ENCODE measurements around the gene CXCL12. TPM values are rescaled to one million over a fixed set of nuclear protein-coding genes. Genes with fewer than 3 reads are reported as not detected.

The CXCL12 gene
- total RNA-seq, 1 experiment from 2014 or later, result 0.47 TPM

GRCh38 chr10:44335330-44336021 lies 49.4 kb downstream of the CXCL12 start:
- POLR2A ChIA-PET (ENCODE audit: unreplicated experiment), result no interaction called here

GRCh38 chr10:44334621-44335184 lies 50.2 kb downstream of the CXCL12 start:
- intact Hi-C loops (cut with micrococcal nuclease), result no loop called here
- peaks cover 16% of the 10 kb centered on the region; the same call in 1 of the 2 replicates for H3K27me3 ChIP-seq (ENCODE audit: low read length)
- DNase-seq (peak; percentile 13), ATAC-seq (no peak)
- H3K9ac ChIP-seq (ENCODE audit: low read length), result no peak overlapping the region
- no peak overlapping the region for H2AFZ ChIP-seq (ENCODE audit: low read length)
- POLR2A ChIA-PET (ENCODE audit: unreplicated experiment), result no interaction called here
- no peaks in the 10 kb centered on the region for H3K4me1 ChIP-seq (ENCODE audit: insufficient read depth, low read length)
- H4K20me1 ChIP-seq (ENCODE audit: low read length), result no peaks in the 10 kb centered on the region
- BruUV-seq (replicated peaks), result no TSS peak
- no peaks in the 10 kb centered on the region for H3F3A ChIP-seq (ENCODE audit: low read length, unreplicated experiment)
- no peak overlapping the region for H3K27ac ChIP-seq (ENCODE audit: low read length)
- CTCF ChIA-PET, result no interaction called here
- TF ChIP-seq EZH2 (IDR thresholded peaks at IDR 0.05; ENCODE audit: low read length, unreplicated experiment) (no peak), CTCF (conservative IDR thresholded peaks at IDR 0.05; ENCODE audit: low read depth, low read length) (no peak)
- no peaks in the 10 kb centered on the region for H3K9me2 ChIP-seq (replicated peaks; ENCODE audit: low read length)
- no peaks in the 10 kb centered on the region for H3K79me2 ChIP-seq (ENCODE audit: low read length)
- no peaks in the 10 kb centered on the region for H3K36me3 ChIP-seq (ENCODE audit: low read depth, low read length)
- no peak overlapping the region for H3K4me2 ChIP-seq (ENCODE audit: low read length)
- H3K9me3 ChIP-seq (ENCODE audit: low read length), result no peaks in the 10 kb centered on the region
- no peak overlapping the region for H3K4me3 ChIP-seq (ENCODE audit: low read length)

More at GRCh38 chr10:44335330-44336021, 49.4 kb downstream of the CXCL12 start:
- Histone ChIP-seq H3K4me1 (ENCODE audit: insufficient read depth, low read length) (no peaks in the 10 kb centered on the region), H3K79me2 (ENCODE audit: low read length) (no peaks in the 10 kb centered on the region), H3K9me2 (replicated peaks; ENCODE audit: low read length) (no peaks in the 10 kb centered on the region), H3K9me3 (ENCODE audit: low read length) (no peaks in the 10 kb centered on the region), H3K27me3 (ENCODE audit: low read length) (peaks cover 16% of the 10 kb centered on the region; the same call in 1 of the 2 replicates), H3F3A (ENCODE audit: low read length, unreplicated experiment) (no peaks in the 10 kb centered on the region), H3K9ac (ENCODE audit: low read length) (no peak overlapping the region), H2AFZ (ENCODE audit: low read length) (no peak overlapping the region), H3K27ac (ENCODE audit: low read length) (no peak overlapping the region), H4K20me1 (ENCODE audit: low read length) (no peaks in the 10 kb centered on the region), H3K36me3 (ENCODE audit: low read depth, low read length) (no peaks in the 10 kb centered on the region), H3K4me3 (ENCODE audit: low read length) (no peak overlapping the region), H3K4me2 (ENCODE audit: low read length) (no peak overlapping the region)
- DNase-seq (no peak), ATAC-seq (no peak)
- no TSS peak for BruUV-seq (replicated peaks)
- TF ChIP-seq EZH2 (IDR thresholded peaks at IDR 0.05; ENCODE audit: low read length, unreplicated experiment), result no peak
- TF ChIP-seq EZH2phosphoT487 (IDR thresholded peaks at IDR 0.05; ENCODE audit: borderline replicate concordance, low read length), result no peak
- TF ChIP-seq CTCF (conservative IDR thresholded peaks at IDR 0.05; ENCODE audit: low read depth, low read length), result no peak
- CTCF ChIA-PET, result no interaction called here
- intact Hi-C loops (cut with micrococcal nuclease), result no loop called here

- Histone ChIP-seq H3K4me1 (ENCODE audit: insufficient read depth, low read length) (no peaks in the 10 kb centered on the region), H3K4me2 (ENCODE audit: low read length) (no peak overlapping the region), H3K27me3 (ENCODE audit: low read length) (peaks cover 16% of the 10 kb centered on the region; the same call in 1 of the 2 replicates), H3K4me3 (ENCODE audit: low read length) (no peak overlapping the region), H3K79me2 (ENCODE audit: low read length) (no peaks in the 10 kb centered on the region), H3K9ac (ENCODE audit: low read length) (no peak overlapping the region), H3K36me3 (ENCODE audit: low read depth, low read length) (no peaks in the 10 kb centered on the region), H3F3A (ENCODE audit: low read length, unreplicated experiment) (no peaks in the 10 kb centered on the region), H2AFZ (ENCODE audit: low read length) (no peak overlapping the region), H4K20me1 (ENCODE audit: low read length) (no peaks in the 10 kb centered on the region), H3K9me2 (replicated peaks; ENCODE audit: low read length) (no peaks in the 10 kb centered on the region), H3K27ac (ENCODE audit: low read length) (no peak overlapping the region), H3K9me3 (ENCODE audit: low read length) (no peaks in the 10 kb centered on the region)
- TF ChIP-seq CTCF (conservative IDR thresholded peaks at IDR 0.05; ENCODE audit: low read depth, low read length), result no peak
- no peak for TF ChIP-seq EZH2 (IDR thresholded peaks at IDR 0.05; ENCODE audit: low read length, unreplicated experiment)
- no peak for TF ChIP-seq EZH2phosphoT487 (IDR thresholded peaks at IDR 0.05; ENCODE audit: borderline replicate concordance, low read length)
- DNase-seq (no peak), ATAC-seq (no peak)
- ChIA-PET POLR2A (ENCODE audit: unreplicated experiment) (no interaction called here), CTCF (no interaction called here)
- BruUV-seq (replicated peaks), result no TSS peak
- intact Hi-C loops (cut with micrococcal nuclease), result no loop called here
Measured at GRCh38 chr10:44334091-44334490, 50.8 kb downstream of the CXCL12 start.
